ENCODE data around the gene ASXL2.
"Not testable (repeated sequence)": the region's sequence is repeated elsewhere in the genome, so short reads cannot be mapped to it uniquely, and the experiment has no call there.

The ASXL2 gene

GRCh38 chr2:25878361-25879132, at the start of gene ASXL2:
TSS of gene ASXL2 (minus strand) at chr2:25878487. CDS start at chr2:25878222, 265 bp downstream.
- peak within 1 kb of the TSS; percentile 98 for H3K4me3 ChIP-seq (ENCODE audit: control insufficient read depth, low read depth, low read length)
- TF ChIP-seq CTCF (IDR thresholded peaks at IDR 0.05; ENCODE audit: control insufficient read depth, insufficient read depth, low read depth, low read length, missing control alignments) = no peak
- peak; percentile 78 for DNase-seq (ENCODE audit: low read depth)

- no peak for DNase-seq (ENCODE audit: low read depth)
- H3K4me3 ChIP-seq (ENCODE audit: control insufficient read depth, low read depth, low read length) = no peak overlapping the region
- TF ChIP-seq CTCF (IDR thresholded peaks at IDR 0.05; ENCODE audit: control insufficient read depth, insufficient read depth, low read depth, low read length, missing control alignments) = no peak
These were observed 48.9 kb upstream of the ASXL2 start for GRCh38 chr2:25926984-25927756.

GRCh38 chr2:25922501-25922900, 44.2 kb upstream of the ASXL2 start:
- DNase-seq (ENCODE audit: low read depth) = no peak
- no peak for TF ChIP-seq CTCF (IDR thresholded peaks at IDR 0.05; ENCODE audit: control insufficient read depth, insufficient read depth, low read depth, low read length, missing control alignments)
- no peak overlapping the region for H3K4me3 ChIP-seq (ENCODE audit: control insufficient read depth, low read depth, low read length)

GRCh38 chr2:25920786-25921415, 42.6 kb upstream of the ASXL2 start:
- DNase-seq (ENCODE audit: low read depth) = no peak
- no peak overlapping the region for H3K4me3 ChIP-seq (ENCODE audit: control insufficient read depth, low read depth, low read length)
- no peak for TF ChIP-seq CTCF (IDR thresholded peaks at IDR 0.05; ENCODE audit: control insufficient read depth, insufficient read depth, low read depth, low read length, missing control alignments)

- H3K4me3 ChIP-seq (ENCODE audit: control insufficient read depth, low read depth, low read length) = no peak overlapping the region
- DNase-seq (ENCODE audit: low read depth) = peak; percentile 13
- TF ChIP-seq CTCF (IDR thresholded peaks at IDR 0.05; ENCODE audit: control insufficient read depth, insufficient read depth, low read depth, low read length, missing control alignments) = no peak
These were observed 42.0 kb upstream of the ASXL2 start for GRCh38 chr2:25920336-25920735.

GRCh38 chr2:25917832-25918231, 39.5 kb upstream of the ASXL2 start:
- TF ChIP-seq CTCF (IDR thresholded peaks at IDR 0.05; ENCODE audit: control insufficient read depth, insufficient read depth, low read depth, low read length, missing control alignments) = no peak
- H3K4me3 ChIP-seq (ENCODE audit: control insufficient read depth, low read depth, low read length) = no peak overlapping the region
- no peak for DNase-seq (ENCODE audit: low read depth)

GRCh38 chr2:25917411-25917810, 39.1 kb upstream of the ASXL2 start:
- not testable (repeated sequence) for DNase-seq (ENCODE audit: low read depth); H3K4me3 ChIP-seq (ENCODE audit: control insufficient read depth, low read depth, low read length)

- H3K4me3 ChIP-seq (ENCODE audit: control insufficient read depth, low read depth, low read length); DNase-seq (ENCODE audit: low read depth): not testable (repeated sequence)
These were observed 37.9 kb upstream of the ASXL2 start for GRCh38 chr2:25915944-25916772.

GRCh38 chr2:25915411-25915810, 37.1 kb upstream of the ASXL2 start:
- not testable (repeated sequence) for DNase-seq (ENCODE audit: low read depth)

More at GRCh38 chr2:25915411-25915810, 37.1 kb upstream of the ASXL2 start:
- H3K4me3 ChIP-seq (ENCODE audit: control insufficient read depth, low read depth, low read length) = not testable (repeated sequence)

Data from AG09309 (cell line).